HCEC 1CT (cell line): ENCODE measurements around the gene CNTLN.
"Not testable (repeated sequence)": the region's sequence is repeated elsewhere in the genome, so short reads cannot be mapped to it uniquely, and the experiment has no call there.

Experiments used
- DNase-seq: peaks from one replicate; pipeline ENCODE4 v3.0.0-alpha.2; 2017

The CNTLN gene

GRCh38 chr9:17422994-17423680 lies 288.3 kb downstream of the CNTLN start:
- no peak for DNase-seq

- no peak for DNase-seq
These were observed 288.8 kb downstream of the CNTLN start for GRCh38 chr9:17423681-17424011.

- no peak for DNase-seq
These were observed 290.5 kb downstream of the CNTLN start for GRCh38 chr9:17425384-17425783.

- DNase-seq: no peak
These were observed 298.7 kb downstream of the CNTLN start for GRCh38 chr9:17433526-17433925.

- no peak for DNase-seq
These were observed 302.0 kb downstream of the CNTLN start for GRCh38 chr9:17436854-17437253.

GRCh38 chr9:17437813-17438212 lies 303.0 kb downstream of the CNTLN start:
- no peak for DNase-seq

- DNase-seq: not testable (repeated sequence)
These were observed 310.3 kb downstream of the CNTLN start for GRCh38 chr9:17445126-17445525.

- DNase-seq: peak; percentile 10
These were observed 318.9 kb downstream of the CNTLN start for GRCh38 chr9:17453751-17454150.

GRCh38 chr9:17462869-17463464 lies 328.1 kb downstream of the CNTLN start:
- peak; percentile 61 for DNase-seq

GRCh38 chr9:17470036-17470813 lies 335.4 kb downstream of the CNTLN start:
- DNase-seq: no peak

- peak; percentile 64 for DNase-seq
These were observed 337.3 kb downstream of the CNTLN start for GRCh38 chr9:17472126-17472525.

GRCh38 chr9:17476401-17476800 lies 341.6 kb downstream of the CNTLN start:
- no peak for DNase-seq

- no peak for DNase-seq
These were observed 343.0 kb downstream of the CNTLN start for GRCh38 chr9:17477816-17478215.

- DNase-seq: no peak
These were observed 346.1 kb downstream of the CNTLN start for GRCh38 chr9:17480966-17481365.

- DNase-seq: no peak
These were observed 346.7 kb downstream of the CNTLN start for GRCh38 chr9:17481565-17481964.

- no peak for DNase-seq
These were observed 350.1 kb downstream of the CNTLN start for GRCh38 chr9:17484906-17485305.

- DNase-seq: no peak
These were observed 351.6 kb downstream of the CNTLN start for GRCh38 chr9:17486396-17486795.

- no peak for DNase-seq
These were observed 352.6 kb downstream of the CNTLN start for GRCh38 chr9:17487467-17487866.

- no peak for DNase-seq
These were observed 353.8 kb downstream of the CNTLN start for GRCh38 chr9:17488662-17489061.

GRCh38 chr9:17490110-17490509 lies 355.3 kb downstream of the CNTLN start:
- DNase-seq: no peak

- DNase-seq: no peak
These were observed 356.9 kb downstream of the CNTLN start for GRCh38 chr9:17491780-17492179.

- no peak for DNase-seq
These were observed 368.4 kb downstream of the CNTLN start for GRCh38 chr9:17503196-17503595.

- no peak for DNase-seq
These were observed 374.3 kb downstream of the CNTLN start for GRCh38 chr9:17509151-17509550.

- peak; percentile 20 for DNase-seq
These were observed 374.9 kb downstream of the CNTLN start for GRCh38 chr9:17509701-17510100.
